GM19452 (cell line): Measurements from ENCODE around the gene TBX4.
"Not testable (repeated sequence)": the region's sequence is repeated elsewhere in the genome, so short reads cannot be mapped to it uniquely, and the experiment has no call there.

Source experiments
- ATAC-seq: cut with Tn5 transposase; IDR thresholded peaks from one replicate; pipeline ENCODE4 v1.9.1; 2021; ENCODE audit not compliant: unreplicated experiment

Gene TBX4

DNA sequence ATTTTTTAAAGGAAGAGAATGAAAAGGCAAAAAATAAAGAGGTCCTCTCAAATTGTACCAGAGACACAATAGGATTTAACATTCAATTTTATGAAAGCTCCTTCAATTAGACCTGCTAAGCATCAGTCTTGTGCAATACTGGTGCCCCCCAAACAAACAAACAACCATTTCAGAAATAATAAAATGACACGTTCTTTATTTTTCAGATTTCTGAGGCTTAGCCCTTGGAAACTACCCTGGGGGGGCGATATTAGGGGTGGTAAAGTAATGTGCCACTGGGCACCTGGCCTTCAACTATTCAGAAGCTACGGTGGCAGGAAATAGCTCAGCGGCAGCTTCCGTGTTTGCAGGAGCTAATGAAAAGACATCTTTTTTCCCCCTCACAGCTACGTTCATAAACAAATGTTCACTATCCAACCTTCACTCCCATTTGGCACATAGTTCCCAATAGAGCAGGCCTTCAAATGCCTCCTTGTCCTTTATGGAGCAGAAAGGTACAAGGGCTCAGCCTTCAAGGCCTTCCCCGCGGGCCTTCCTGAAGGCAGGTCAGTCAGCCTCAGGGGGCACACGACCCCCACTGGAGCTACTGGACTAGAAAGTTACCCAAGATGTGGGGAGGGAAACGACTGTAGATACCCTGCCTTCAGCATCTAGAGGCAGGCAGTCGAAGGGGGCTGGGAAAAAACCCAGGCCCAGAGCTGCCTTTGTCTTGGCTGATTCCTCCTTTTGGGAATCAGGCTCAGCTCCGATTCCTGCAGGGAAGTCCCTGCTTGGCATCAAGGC is 44.1 kb downstream of the TBX4 start:
- no peak for ATAC-seq

- ATAC-seq = no peak
Measured at GRCh38 chr17:61496957-61497653, 44.9 kb downstream of the TBX4 start.

DNA sequence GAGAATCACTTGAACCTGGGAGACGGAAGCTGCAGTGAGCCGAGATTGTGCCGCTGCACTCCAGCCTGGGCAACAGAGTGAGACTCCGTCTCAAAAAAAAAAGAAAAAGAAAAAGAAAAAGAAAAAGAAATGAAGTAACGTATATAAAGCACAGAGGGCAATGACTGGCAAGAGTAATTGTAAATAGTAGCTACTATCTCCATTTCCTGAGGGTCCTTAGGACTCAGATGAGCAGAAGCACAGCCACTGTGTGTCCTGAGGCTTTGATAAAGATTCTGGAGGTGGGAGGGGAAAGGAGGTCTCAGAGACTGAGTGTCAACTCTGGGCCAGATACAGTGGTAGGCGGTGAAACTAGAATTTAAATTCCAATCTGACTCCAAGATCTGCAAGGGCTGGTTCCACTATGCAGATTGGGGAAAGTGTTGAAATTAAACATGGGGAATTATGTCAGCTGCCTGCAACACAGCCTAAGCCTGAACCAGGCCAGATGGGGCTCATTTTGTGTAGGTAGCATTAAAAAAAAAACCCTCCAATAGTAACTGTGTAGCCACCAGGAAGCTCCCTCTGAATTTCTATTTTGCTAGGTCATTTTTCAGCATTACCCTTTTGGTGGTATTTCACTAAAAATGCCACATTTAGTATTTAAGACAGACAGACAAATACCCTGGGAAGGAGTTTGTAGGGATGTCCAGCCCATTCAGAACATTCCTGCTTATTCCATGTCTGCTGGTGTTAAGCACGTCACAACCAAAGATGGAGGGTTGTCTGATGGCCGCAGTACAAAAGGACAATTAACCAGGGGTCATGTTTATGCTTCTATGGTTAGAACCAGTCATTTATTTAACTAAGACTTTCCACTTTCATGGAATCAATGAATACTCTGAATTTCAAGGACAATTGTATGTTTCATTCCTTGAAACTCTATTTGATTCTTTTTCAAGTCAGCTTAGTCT is 46.1 kb downstream of the TBX4 start:
- ATAC-seq = no peak

DNA sequence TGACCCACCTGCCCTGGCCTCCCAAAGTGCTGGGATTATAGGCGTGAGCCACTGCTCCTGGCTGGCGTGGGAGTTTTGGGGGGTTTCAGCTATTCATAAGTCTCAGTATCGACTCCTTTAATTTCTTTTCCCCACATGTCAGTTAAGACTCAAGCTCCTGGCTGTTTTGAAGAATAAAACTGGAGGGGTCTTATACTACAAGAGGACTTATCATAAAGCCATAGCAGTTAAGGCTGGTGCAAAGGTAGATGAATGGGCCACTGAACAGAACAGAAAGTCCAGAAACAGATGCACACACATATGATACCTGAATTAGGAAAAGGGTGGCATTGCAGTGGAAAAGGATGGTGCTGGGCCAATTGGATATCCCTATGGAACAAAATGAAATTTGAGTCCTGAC is 47.4 kb downstream of the TBX4 start:
- ATAC-seq = no peak

DNA sequence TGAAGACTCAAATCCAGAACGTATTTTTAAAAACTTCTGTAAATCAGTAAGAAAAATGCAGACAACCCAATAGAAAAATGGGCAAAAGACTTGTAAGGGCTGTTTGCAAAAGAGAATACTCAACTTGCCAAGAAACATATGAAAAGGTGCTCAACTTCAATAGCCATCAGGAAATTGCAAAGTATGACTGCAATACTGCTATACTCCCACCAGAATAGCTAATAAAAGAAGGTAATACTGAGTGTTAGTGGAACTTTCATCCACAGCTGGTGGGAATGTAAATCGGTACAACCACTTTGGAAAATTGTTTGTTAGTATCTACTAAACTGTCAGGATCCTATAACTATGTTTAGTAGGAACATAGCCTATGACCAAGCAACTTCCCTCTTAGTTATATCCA is 48.1 kb downstream of the TBX4 start:
- no peak for ATAC-seq

DNA sequence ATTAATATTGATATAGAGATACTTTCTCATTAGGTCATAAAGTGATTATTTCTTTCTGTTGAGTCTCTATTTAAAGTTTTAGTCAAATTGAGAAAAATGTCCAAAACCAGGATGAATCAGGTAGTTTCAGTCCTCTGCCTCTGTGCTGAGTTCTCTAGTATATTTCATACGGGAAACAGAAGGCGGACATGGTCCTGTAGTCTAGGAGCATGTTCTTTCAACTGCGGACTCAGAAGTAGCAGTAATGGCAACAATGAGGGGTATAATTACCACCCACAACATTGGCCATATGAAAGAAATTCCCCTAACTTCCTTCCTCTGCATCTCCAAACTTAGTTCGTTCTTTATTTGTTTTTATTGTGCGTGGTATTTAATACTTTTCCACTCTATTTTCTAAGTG is 50.1 kb downstream of the TBX4 start:
- no peak for ATAC-seq

DNA sequence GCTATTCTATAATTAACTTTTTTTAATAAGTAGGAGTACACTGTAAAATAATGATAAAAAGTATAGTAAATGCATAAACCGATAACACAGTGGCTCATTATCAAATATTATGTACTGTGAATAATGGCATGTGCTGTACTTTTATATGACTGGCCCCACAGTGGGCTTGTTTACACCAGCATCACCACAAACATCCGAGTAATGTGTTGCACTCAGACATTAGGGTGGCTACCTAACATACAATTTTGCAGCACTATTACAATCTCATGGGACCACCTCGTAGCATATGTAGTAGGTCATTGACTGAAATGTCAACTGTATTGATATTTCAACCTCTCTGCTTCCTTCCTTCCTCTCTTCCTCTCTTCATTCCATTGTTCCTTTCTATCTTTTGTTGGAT is 51.7 kb downstream of the TBX4 start:
- no peak for ATAC-seq

DNA sequence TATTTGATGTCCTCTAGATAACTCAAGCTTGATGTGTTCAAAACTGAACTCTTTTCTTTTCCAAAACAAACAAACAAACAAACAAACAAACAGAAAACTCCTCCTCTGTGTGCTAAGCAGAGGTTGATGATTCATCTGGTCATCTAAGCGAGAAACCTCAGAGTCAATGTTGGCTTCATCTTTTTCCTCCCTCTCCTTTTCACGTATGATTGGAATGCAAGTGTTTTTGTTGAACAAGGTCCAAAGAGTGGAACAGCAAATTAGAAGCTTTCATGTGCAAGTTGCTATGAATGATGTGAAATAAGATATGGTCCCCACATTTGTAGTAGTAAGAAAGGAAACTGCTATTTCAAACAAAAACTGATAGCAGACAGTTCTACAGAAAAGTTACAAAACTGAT is 52.5 kb downstream of the TBX4 start:
- ATAC-seq = no peak

DNA sequence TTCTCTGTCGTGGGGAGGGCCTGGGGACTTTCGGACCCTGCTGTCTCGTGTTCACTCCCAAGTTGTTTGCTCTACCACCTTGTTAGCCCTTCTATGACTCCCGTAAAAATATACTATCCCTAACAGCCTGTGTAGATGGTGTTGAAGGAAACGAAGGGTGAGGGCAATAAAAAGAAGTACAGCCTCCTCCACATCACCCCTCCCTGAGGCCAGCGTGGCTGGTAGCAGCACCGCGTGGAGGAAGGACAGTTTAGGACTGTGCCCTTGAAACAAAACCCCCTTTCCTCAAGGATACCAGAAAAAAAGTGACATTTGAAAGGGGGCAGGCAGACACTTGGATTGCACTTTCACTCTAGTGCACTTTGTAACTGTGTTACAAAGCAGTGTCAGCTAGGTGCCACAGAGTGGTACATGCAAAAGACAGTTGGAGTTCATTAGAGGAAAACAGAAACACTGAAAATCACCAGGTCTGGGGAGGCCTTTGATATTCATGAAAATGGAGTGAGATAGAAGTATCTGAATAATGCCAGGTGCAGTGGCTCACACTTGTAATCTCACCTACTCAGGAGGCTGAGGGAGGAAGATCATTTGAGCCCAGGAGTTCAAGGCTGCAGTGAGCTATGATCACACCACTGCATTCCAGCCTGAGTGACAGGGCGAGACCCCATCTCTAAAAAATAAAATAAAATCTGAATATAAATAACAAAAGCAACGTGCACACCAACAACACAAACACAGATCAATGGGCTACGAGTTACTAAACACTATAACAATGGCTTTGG is 53.8 kb downstream of the TBX4 start:
- ATAC-seq = no peak

- no peak for ATAC-seq
Measured at GRCh38 chr17:61507383-61508066, 55.3 kb downstream of the TBX4 start.

DNA sequence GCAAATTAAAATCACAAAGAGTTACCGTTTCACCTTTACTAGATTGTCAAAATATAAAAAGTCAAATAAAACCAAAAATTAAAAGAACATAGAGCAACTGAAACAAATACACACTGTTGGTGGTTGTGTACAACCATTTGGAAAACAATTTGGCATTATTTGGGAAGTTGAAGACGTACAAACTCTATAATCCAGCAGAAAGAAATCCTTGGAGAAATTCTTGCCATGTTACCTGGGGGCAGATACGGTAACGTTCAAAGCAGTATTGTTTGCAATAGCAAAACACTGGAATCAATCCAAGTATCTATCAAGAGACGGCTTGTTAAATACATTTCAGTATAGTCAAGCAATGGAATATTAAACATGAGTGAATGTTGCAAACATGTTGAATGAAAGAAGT is 56.7 kb downstream of the TBX4 start:
- ATAC-seq = no peak

DNA sequence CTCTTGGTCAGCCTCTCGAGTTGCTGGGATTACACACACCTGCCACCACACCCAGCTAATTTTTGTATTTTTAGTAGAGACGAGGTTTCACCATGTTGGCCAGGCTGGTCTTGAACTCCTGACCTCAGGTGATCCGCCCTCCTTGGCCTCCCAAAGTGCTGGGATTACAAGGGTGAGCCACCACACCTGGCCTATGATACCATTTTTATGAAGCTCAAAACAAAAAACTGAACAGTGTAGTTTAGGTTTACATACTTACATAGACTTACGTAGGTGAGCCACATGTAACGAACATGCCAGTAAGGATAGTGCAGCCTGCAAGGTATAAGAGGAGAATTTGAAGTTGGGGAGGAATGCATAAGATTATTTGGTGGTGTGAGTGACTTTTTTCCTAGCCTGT is 57.2 kb downstream of the TBX4 start:
- not testable (repeated sequence) for ATAC-seq

- ATAC-seq = no peak
Measured at GRCh38 chr17:61510237-61510636, 58.0 kb downstream of the TBX4 start.

DNA sequence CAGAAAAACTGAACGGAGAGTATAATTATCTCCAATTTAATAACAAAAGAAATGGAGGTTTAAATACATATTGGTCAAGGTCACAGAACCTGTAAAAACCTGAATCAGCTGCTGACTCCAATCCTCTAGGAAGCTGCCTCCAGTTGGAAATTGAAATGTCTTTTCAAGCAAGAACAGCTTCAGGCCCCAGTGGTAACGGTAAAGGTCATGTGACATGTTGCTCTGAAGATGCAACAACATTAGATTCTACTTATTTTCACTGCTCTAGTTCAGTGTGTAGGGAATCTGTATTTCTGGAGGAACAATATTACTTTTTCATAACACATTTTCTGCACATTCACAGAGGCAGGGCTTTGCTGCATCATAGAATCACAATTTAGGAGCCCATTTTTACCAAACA is 58.8 kb downstream of the TBX4 start:
- no peak for ATAC-seq

DNA sequence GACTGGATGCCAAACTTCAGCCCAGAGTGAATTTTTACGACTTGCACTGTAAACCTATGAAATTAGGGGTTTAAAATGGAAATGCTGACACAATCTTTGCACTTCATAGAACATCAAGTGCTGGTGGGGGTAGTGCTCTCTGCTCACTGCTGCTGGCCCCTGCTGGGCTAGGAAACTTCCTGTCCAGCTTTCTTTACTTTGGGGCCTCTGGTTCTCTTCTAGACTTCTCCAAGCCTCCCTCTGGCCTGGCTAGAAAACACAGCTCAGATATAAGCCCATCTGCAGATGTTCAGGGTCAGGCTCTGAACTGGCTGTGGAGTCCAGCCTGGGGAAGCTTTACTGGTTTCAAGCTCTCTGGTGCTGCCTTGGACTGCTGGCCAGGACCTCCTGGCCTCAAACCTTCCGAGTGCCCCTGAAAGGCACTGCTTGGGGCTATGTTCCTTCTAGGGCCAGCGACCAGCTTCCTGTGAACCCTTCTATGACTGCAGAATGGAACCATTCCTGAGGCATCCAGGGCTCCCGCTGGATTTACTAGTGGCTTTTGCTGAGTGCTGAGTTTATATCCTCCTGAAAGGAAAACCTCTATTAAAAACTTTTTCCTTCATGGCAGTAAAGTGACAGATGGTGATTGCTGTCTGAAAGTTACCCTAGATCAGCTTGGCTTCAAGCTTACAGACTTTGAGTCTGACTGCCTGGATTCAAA is 59.4 kb downstream of the TBX4 start:
- no peak for ATAC-seq

GRCh38 chr17:61514491-61514890 is 62.3 kb downstream of the TBX4 start:
- ATAC-seq = no peak

DNA sequence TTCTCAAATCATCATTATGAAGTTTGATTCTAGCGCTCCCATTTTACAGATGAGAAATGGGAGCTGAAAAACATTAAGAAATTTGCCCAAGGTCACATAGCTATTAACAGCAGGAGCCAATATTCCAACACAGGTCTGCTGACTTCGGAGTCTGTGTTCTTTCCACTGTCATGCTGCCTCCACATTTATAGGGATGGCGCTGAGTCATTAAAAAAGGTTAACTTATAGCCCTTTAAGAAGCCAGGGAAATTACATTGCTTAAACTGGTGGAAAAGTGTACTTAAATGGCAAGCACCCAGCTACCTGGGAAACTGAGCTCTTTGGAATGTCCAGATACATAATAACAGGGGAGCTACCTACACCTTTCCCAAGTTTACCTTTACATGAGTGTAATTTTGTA is 65.0 kb downstream of the TBX4 start:
- ATAC-seq = no peak

- no peak for ATAC-seq
Measured at GRCh38 chr17:61517843-61518606, 65.8 kb downstream of the TBX4 start.

DNA sequence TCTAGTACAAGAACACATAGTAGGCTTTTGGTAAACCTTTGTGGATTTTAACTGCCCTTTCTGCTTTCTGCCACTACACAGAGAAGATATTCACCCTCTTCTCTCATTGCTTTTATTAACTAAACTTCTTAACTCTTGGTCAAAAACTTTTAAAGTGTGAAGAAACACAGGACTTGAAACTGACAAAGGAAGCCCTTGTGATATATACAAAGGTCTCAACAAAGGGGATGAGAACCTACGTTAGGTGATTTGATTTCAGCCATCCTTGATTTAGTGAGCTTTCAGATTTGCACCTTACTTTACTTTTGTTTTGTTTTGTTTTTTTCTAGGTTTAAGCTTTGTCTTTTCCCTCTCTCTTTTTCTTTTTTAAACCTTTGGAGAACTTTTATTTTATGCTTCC is 66.9 kb downstream of the TBX4 start:
- ATAC-seq = no peak
